ENCODE data around the gene SGTA.

Gene SGTA

DNA sequence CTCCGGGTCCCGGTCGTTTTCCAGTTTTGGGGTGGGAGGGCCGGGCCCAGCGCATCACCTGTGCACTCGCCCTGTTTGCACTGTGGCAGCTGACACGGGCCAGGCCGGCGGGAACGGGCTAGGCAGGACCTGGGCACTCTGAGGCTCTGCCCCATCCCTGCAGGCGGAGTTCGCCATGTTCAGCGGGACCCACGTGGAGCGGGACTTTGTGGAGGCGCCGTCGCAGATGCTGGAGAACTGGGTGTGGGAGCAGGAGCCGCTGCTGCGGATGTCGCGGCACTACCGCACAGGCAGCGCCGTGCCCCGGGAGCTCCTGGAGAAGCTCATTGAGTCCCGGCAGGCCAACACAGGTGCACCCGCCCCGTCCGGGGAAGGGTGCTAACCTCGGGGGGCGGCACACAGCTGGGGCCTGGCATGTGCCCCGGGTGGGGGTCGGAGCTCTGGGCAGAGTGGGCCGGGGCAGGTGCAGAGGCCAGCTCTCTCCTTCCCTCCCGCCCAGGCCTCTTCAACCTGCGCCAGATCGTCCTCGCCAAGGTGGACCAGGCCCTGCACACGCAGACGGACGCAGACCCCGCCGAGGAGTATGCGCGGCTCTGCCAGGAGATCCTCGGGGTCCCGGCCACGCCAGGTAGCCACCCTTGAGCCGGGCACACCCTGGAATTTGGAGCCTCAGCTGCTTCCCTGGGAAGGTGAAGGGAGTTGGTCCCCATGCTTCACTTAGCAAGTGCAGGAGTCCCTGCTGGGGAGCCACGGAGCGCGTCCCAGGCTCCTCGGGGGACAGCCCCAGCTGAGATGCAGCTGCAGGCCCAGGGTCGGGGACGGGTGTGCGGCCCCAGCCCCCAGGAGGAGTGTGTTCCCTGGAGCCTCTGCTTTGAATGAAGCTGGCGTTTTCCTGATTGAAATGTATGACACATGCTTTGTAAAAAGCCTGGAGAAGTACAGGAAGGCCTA is 27.3 kb upstream of the SGTA start:
- in situ Hi-C loops (cut with MboI; ENCODE audit: low sequenced_read_pairs) = no loop called here

DNA sequence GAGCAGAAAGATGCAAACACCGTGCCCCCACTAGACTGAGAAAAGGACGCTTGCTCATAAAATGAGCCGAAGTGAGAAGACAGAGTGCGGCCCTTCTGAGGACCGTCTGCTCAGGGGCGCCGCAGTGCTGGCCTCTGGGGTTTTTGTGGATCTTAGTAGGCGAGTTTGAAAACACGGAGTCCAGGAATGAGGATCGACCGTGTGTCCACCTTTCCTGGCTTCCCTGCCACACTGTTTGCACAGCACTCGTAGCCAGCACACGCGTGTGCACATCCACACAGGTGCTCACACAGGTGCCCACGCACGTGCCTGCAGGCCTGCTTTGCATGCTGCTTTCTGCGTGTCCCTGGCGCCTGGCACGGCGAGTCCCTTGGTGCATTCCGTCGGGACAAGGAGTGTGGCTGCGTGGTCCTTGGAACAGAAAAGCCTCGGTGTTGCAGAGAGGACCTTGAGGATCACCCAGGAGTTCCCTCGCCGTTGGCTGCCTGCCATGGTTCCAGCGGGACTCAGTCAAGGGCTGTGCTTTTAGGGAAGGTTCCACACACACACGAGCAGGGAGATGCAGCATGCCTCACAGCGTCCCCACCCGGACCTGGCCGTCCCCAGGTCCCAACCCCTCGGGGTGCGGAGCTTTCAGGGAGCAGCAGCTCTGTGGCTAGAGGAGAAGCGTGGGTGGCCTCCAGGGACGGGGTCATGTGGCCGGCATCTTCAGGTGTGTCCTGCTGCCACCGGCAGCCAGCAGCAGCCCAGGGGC is 26.5 kb upstream of the SGTA start:
- in situ Hi-C loops (cut with MboI; ENCODE audit: low sequenced_read_pairs) = no loop called here

DNA sequence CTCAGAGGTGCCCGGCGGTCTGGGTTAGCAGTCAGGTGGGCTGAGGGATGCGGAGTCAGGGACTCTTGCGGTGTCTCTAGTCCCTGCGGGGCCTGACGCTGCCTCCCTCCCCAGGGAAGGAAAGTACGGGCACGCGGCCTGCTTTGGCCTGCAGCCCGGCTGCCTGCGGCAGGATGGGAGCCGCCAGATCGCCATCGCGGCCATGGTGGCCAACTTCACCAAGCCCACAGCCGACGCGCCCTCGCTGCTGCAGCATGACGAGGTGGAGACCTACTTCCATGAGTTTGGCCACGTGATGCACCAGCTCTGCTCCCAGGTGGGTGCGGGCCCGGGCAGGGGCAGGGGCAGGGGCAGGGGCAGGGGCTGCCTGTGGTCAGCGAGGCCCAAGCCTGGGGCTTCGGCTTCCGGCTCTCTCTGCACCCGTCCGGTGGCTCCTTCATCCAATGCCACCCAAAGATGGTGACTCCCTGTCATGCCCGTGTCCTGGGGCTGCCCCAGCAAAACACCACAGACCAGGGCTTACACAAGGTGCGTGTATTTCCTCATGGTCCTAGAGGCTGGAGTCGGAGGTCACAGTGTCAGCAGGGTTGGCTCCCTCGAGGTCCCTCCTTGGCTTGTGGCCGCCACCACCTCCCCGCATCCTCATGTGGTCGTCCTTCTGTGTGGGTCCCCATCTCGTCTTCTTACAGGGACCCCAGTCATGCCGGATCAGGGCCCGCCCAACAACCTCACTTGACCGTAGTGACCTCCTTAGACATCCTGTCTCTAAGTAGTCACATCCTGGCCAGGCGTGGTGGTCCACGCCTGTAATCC is 25.3 kb upstream of the SGTA start:
- in situ Hi-C loops (cut with MboI; ENCODE audit: low sequenced_read_pairs) = no loop called here

DNA sequence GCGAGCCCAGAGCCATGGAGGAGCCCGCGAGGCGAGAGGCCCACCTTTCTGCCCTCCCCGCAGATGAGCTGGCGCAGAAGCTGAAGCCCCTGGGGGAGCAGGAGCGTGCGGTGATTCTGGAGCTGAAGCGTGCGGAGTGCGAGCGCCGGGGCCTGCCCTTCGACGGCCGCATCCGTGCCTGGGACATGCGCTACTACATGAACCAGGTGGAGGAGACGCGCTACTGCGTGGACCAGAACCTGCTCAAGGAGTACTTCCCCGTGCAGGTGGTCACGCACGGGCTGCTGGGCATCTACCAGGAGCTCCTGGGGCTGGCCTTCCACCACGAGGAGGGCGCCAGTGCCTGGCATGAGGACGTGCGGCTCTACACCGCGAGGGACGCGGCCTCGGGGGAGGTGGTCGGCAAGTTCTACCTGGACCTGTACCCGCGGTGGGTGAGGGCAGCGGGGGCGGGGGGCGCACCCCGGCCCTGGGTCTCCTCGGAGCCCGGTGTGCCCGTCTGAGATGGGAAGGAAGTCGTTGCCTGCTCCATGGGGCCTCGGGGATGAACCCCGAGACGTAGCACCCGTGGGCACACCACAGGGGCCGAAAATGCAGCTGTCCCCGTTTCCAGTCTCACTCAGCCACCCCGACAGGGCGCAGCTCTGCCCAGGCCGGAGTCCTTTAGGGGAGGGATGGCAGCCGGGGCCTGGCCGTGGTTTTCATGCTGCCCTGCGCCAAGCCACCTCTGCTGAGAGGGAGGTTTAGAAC is 24.5 kb upstream of the SGTA start:
- in situ Hi-C loops (cut with MboI; ENCODE audit: low sequenced_read_pairs) = no loop called here

DNA sequence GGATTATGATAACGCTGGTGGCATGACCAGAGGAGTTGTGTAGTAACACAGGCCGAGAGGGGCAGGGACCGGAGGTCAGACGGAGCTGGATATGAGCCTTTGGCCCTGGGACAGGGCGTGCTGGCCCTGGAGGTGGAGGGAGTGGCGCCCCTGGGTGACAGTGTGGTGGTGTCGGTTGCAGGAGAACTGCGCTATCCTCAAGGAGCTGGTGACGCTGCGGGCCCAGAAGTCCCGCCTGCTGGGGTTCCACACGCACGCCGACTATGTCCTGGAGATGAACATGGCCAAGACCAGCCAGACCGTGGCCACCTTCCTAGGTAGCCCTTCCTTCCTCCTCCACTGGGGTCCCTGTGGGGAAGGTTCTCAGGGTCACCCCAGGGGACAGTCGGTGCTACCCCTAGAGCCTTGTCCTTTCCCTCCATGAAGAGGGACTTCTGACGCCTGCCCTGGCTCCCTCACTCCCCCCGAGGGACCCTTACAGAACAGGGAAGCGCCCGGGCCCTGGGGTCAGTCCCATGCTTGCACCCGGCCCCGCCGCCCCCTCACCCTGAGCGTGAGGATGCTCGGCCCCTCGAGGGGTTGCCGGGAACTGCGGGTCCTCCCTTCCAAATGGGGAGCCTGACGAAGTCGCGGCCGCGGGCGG is 23.8 kb upstream of the SGTA start:
- in situ Hi-C loops (cut with MboI; ENCODE audit: low sequenced_read_pairs) = no loop called here

DNA sequence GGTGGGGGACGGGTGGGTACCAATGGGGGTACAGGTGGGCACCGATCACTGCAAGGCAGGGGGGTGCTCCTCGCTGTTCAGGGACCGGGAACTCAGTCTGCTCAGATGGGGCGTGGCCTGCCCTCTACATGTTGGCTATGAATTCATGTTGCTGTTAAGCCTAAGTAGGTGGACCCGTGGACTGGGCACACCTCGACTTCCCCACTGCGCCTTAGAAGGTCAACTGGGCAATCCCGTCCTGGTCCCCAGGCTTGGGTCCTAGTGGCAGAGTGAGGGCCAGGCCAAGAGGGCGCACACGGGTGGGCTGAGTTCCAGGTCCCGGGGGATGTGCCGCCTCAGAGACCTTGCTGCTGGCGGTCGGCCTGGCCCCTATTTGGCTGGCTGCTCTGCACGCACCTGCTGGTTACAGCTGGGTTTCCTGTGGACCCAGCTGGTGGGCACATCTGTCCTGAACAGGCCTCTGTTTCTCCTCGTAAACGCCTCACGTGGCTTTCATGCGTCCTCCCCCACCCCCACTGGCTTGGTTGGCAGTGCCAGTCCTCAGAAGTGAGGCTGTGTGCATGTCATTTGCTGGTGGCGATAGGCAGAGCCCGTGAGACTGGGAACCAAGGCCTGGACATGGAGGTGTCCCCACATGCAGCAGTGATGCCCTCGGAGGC is 23.0 kb upstream of the SGTA start:
- in situ Hi-C loops (cut with MboI; ENCODE audit: low sequenced_read_pairs) = no loop called here

DNA sequence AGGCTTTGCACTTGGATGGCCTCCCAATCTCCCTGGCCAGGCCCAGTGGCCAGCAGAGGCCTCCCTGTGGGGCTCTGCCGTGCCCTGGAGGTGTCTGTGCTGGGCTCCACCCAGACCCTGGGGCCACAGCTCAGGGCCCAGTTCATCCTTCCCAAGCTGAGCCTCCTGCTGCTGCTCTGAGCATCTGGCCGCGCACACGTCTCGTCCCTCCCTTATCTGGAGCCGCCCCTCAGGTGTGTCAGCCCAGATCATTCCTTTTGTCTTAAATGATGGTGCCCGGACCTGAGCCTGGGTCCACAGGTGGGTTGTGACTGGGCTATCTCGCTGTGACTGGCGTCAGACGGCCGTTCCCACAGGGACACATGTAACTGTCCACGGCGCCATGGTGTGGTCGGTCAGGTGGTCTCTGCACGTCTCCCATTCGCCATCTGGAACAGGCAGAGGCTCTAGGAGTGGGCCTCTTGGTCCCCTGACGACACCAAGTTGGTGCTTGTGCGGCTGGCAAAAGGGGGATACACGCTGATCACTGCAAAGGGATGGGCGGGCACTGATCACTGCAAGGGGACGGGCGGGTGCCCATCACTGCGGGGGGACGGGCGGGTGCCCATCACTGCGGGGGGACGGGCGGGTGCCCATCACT is 22.3 kb upstream of the SGTA start:
- in situ Hi-C loops (cut with MboI; ENCODE audit: low sequenced_read_pairs) = no loop called here

DNA sequence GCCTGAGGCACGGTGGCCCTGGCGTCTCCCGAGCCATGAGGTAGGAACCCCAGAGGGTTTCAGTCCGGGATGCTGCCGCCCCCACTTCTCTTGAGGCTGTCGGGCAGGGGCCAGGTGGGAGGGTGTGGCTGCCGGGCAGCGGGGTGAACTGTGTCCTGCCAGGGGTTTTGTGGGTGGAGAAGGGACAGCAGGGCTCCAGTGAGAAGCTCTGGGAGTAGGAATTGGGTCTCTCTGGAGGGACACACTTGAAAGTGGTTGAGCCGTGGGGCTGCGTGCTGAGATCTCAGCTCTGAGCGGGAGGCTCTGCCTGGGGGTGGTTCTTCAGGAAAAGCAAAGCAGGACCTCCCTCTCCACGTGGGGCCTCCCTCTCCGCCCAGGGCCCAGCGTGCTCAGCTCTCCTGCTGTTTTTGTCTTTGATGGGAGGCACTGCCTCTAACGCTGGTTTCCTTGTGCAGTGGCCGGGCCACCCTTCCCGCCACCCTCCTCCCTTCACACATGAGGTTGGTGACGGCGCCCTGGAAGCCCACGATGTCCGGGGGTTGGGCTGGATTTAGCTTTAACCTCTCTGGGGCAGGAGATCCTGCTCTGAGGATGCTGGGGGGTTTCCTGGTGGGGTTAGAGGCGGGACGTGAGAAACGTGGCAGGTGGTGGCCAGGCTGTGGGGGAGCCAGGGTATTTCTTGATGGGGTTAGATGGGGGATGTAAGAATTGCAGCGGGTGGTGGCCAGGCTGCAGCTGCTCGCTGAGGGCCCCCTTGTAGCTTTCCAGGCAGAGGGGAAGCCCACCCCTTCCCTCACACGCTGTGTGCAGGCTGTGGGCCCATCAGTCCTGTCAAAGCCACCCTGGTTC is 21.3 kb upstream of the SGTA start:
- in situ Hi-C loops (cut with MboI; ENCODE audit: low sequenced_read_pairs) = no loop called here

DNA sequence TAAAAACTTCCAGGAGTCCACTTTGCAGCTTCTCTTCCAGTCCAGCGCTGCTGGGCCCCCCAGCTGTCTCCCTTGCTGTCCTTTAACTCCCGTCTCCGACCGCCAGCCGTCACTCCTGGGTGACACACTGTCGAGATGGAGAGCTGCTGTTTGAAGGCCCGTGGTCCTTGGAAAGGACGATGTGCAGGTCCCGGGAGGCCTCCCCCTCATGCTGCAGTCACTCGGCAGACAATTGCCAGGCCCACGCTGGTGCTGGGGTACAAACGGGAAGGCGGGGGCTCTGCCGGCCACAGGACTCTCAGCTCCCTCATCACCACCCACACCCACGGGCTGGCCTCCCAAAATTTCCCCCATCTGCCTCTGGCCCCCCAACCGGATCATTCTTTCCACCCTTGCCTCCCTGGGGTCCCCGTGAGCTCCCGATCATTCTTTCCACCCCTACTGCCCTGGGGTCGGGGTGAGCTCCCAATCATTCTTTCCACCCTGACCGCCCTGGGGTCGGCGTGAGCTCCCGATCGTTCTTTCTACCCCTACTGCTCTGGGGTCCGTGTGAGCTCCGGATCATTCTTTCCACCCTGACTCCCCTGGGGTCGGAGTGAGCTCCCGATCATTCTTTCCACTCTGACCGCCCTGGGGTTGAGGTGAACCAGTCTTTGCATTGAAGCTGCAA is 20.5 kb upstream of the SGTA start:
- in situ Hi-C loops (cut with MboI; ENCODE audit: low sequenced_read_pairs) = no loop called here

DNA sequence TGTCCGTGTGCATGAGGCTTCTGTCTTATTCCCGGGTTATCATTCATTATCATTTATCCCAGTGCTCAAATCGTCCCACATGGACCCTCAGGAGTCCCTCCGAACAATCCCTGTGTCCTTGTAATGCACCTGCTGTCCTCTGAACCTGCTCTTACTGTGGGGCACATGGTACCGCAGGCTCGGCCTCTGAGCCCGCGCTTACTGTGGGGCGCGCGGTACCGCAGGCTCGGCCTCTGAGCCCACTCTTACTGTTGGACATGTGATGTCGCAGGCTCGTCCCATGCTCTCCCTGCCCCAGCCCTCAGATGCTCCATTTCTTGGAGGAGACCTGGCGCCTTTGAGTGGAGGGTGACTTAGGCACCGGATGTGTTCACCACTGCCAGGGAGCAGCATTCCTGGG is 19.8 kb upstream of the SGTA start:
- in situ Hi-C loops (cut with MboI; ENCODE audit: low sequenced_read_pairs) = no loop called here

DNA sequence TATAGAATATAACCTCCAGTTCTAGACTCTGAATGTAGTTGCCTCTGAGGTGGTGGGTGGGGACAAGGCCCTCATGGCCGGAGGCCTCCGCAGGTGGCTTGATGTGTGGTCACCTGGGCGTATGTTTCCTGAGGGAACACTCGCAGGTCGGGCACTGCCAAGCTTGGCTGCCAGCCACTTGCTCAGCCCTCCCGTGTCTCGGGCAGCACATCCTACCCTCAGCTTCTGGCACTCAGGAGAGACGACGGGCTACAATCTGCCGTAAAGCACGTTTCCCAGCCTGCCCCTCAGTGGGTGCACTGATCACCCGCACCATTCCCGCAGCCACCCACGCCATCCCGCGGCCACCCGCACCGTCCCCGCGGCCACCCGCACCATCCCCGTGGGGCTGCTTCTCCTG is 17.4 kb upstream of the SGTA start:
- in situ Hi-C loops (cut with MboI; ENCODE audit: low sequenced_read_pairs) = no loop called here

DNA sequence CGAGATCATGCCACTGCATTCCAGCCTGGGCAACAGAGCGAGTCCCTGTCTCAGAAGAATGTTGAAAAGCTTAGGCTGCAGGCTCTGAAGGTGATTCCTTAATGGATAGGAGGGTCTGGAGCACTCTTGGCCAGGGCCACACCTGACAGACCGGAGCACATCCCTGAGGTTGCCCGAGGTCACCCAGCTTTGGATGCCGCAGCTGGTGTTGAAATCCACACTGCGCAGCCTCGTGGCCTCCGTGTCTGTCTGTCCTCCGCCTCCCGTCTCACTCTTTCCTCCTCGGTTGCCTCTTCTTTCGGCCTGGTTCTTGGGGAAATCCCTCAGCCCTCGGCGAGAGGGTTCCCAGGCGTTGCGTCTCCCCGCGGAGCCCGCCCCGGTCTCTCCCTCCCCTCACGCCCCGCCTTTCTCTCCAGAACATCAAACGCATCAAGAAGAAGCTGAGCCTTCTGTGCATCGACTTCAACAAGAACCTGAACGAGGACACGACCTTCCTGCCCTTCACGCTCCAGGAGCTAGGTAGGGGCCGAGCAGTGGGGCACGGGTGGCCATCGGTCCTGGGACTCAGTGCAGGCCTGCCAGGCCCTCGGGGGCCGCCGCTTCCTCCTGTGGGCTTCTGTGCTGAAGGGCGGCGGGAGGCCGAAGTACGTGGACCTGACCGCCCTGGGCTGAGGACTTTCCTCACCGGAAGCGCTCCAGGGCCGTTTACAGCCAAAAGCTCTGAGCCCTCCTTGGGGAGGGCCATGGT is 16.4 kb upstream of the SGTA start:
- in situ Hi-C loops (cut with MboI; ENCODE audit: low sequenced_read_pairs) = no loop called here

DNA sequence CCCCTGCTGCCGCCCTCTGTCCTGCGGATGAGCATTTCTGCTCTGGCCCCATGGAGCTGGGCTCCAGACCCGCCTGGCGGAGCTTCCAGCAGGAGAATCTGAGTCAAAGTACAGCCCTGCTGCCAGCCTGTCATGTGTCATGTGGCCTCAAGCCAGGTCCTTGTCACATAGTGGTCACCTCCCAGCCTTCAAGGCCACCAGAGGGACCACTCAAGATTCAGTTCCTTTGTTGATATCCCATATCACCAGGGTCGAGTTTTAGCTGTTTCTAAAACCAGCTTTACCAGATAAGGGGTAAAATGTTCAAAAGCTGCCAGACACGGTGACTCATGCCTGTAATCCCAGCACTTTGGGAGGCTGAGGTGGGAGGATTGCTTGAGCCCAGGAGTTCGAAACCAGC is 15.7 kb upstream of the SGTA start:
- in situ Hi-C loops (cut with MboI; ENCODE audit: low sequenced_read_pairs) = no loop called here

DNA sequence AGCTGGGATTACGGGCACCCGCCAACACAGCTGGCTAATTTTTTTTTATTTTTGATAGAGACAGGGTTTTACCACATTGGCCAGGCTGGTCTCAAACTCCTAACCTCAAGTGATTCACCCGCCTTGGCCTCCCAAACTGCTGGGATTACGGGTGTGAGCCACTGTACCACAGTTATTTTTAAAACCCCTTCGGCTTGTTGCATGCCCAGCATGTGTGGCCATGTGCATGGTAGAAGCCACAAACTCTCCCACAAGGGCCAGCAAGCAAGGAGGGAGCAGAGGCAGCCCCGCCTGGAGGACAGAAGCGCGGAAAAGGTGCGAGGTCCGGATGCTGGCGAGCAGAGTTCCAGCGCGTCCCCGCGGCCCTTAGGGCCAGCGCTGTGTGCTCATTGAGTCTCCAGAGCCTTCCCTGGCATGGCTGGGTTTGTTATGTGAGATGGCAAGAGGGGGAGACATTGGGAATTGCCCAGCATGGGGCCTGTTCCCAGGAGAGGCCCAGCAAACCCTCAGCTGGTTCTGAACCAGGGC is 15.1 kb upstream of the SGTA start:
- in situ Hi-C loops (cut with MboI; ENCODE audit: low sequenced_read_pairs) = no loop called here

DNA sequence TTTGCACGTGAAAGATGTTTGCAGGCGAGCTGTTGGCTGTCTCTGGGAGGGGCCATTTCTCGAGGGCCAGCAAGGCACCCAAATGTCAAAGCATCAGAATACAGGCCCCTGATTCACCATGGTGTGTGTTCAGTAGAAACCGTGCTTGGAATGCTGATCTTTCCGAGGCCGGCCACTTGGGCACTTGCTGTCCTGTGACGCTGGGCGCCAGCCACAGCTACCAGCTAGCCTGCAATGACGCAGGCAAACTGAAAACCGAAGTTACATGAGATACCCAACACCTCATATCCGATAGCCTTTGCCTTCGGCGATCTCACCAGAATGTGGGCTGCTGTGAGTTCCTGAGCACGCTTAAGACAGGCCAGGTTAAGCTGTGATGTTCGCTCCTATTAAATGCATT is 14.2 kb upstream of the SGTA start:
- in situ Hi-C loops (cut with MboI; ENCODE audit: low sequenced_read_pairs) = no loop called here

DNA sequence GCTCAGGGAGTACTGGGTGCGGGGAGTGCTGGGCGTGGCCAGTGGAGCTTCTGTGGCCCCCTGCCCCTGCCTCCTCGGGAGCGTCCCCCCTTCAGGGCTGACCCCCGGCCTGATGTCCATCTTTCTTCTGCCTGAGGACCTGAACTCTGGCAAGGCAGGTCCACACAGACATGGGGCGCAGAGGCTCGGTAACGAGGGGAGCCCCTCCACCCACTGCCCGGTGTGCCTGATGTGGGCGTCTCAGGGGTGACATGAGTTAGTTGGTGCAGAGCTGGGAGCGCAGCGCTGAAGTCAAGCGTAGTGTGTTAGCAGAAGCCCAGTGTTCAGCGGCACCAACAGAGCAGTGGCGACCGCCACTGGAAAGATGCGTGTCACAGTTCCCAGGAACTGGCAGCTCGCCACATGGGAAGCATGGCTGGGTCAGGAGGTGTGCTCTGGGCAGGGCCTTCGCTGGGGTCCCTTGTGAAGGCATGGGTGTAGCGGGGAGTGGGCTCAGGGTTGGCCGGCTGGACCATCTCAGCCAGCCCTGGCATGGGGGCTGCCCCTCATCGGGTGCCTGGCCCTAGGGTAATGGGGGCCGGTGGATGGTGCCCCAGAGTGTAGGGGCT is 13.7 kb upstream of the SGTA start:
- in situ Hi-C loops (cut with MboI; ENCODE audit: low sequenced_read_pairs) = no loop called here
